Left lung (tissue), 14 donors: Measurements from ENCODE around the gene BZW2. TPM values are rescaled to one million over a fixed set of nuclear protein-coding genes. Genes with fewer than 3 reads are reported as not detected.

Experiments used
- ATAC-seq: fragments of 200-7000 bp; cut with Tn5 transposase; one replicate; pipeline ENCODE4 v1.9.1; 2020; ENCODE audit warnings: moderate library complexity
- DNase-seq, 4 donors: peaks; one replicate each; pipeline ENCODE4 v3.0.0-alpha.2; 2013 to 2020
- H3K27ac ChIP-seq, 2 donors: fragments of 200-600 bp; sonication (generic) in 1 of 2; one replicate each; pipeline versions ENCODE4 v1.5.0 to v1.8.0; 2020 to 2021
- H3K27me3 ChIP-seq, 2 donors: fragments of 200-600 bp; sonication (generic) in 1 of 2; one replicate each; pipeline versions ENCODE4 v1.5.0 to v1.8.0; 2020 to 2021
- H3K36me3 ChIP-seq, 2 donors: fragments of 200-600 bp; sonication (generic) in 1 of 2; one replicate each; pipeline versions ENCODE4 v1.5.0 to v1.8.0; 2020 to 2021
- H3K4me1 ChIP-seq, 2 donors: fragments of 200-600 bp; one replicate each; pipeline ENCODE4 v1.8.0; 2021
- H3K4me3 ChIP-seq, 2 donors: fragments of 200-600 bp; sonication (generic) in 1 of 2; one replicate each; pipeline versions ENCODE4 v1.5.0 to v1.8.0; 2020 to 2021; ENCODE audit warnings: mild to moderate bottlenecking in 1 of 2
- H3K9me3 ChIP-seq, 2 donors: fragments of 200-600 bp; sonication (generic) in 1 of 2; one replicate each; pipeline versions ENCODE4 v1.5.0 to v1.8.0; 2020 to 2021
- intact Hi-C, 2 donors: fragments of 100-400 bp; cut with DNase I; formaldehyde crosslinking; loops; one replicate each; pipeline versions ENCODE4 v1.11.2 to v1.14.2; 2022
- long read RNA-seq, 12 donors: library from polyadenylated mRNA in 2 of 12; unstranded in 2 of 12; transcript quantifications; one replicate each; pipeline ENCODE4 v2.0.0 and lab custom pipeline, GENCODE V29; 2019 to 2026
- polyA plus RNA-seq, 6 donors: library from polyadenylated mRNA; unstranded; fragments of 120-200 nt; gene quantifications; one replicate each; pipeline ENCODE4 v1.2.1, GENCODE V29; 2013; ENCODE audit not compliant: insufficient read length in 6 of 6
- total RNA-seq, 2 donors: library from RNA; stranded (reverse); fragmentation: NEBNext Ultra II Directional; extraction: Animal tissue kit (Norgen Biotek cat#: 25700); gene quantifications; one replicate each; pipeline ENCODE4 v1.2.1, GENCODE V29; 2021
- TF ChIP-seq, protein P1 (sequence below), 2 donors: fragments of 200-600 bp; sonication (generic) in 1 of 2; IDR thresholded peaks; one replicate each; pipeline versions ENCODE4 v1.5.0 to v1.8.0; 2021; ENCODE audit warnings: antibody characterized with exemption in 2 of 2
- donor health status: DM: no; HTN: yes; CAD: no.
- donor health status: DM: no; HTN: no; CAD: no.

BZW2 gene
- total RNA-seq (10 to 100 TPM; 39.7 to 50.8 TPM), polyA plus RNA-seq (10 to 100 TPM; 71.6 to 88.9 (median 81.2) TPM)
- long read RNA-seq, donor 1, transcript BZW2-207 (12 exons, 1,862 nt), result minor isoform, 7 of 26 reads
- long read RNA-seq, donor 1, transcript BZW2-201 (12 exons, 1,860 nt), result major isoform, 18 of 26 reads
- long read RNA-seq, donor 1, partial matches to known transcripts, result 0 of 26 reads
- long read RNA-seq, donor 1, other reads (novel, unspliced or antisense), result 0 of 26 reads
- long read RNA-seq, donor 2, transcript BZW2-201 (12 exons, 1,860 nt), result major isoform, 20 of 36 reads
- long read RNA-seq, donor 2, partial matches to known transcripts, result 11 of 36 reads
- long read RNA-seq, donor 2, other reads (novel, unspliced or antisense), result 0 of 36 reads
- long read RNA-seq, donor 3, transcript BZW2-201 (12 exons, 1,860 nt), result major isoform, 19 of 25 reads
- long read RNA-seq, donor 3, transcript BZW2-207 (12 exons, 1,862 nt), result minor isoform, 6 of 25 reads
- long read RNA-seq, donor 3, partial matches to known transcripts, result 0 of 25 reads
- long read RNA-seq, donor 3, other reads (novel, unspliced or antisense), result 0 of 25 reads
- long read RNA-seq, donor 4, transcript BZW2-201 (12 exons, 1,860 nt), result major isoform, 20 of 31 reads
- long read RNA-seq, donor 4, partial matches to known transcripts, result 5 of 31 reads
- long read RNA-seq, donor 4, other reads (novel, unspliced or antisense), result 0 of 31 reads
- long read RNA-seq, donor 5, transcript BZW2-201 (12 exons, 1,860 nt), result major isoform, 16 of 22 reads
- long read RNA-seq, donor 5, transcript BZW2-207 (12 exons, 1,862 nt), result minor isoform, 5 of 22 reads
- long read RNA-seq, donor 5, partial matches to known transcripts, result 0 of 22 reads
- long read RNA-seq, donor 5, other reads (novel, unspliced or antisense), result 0 of 22 reads
- long read RNA-seq, donor 6, transcript BZW2-201 (12 exons, 1,860 nt), result major isoform, 22 of 31 reads
- long read RNA-seq, donor 6, transcript BZW2-207 (12 exons, 1,862 nt), result minor isoform, 6 of 31 reads
- long read RNA-seq, donor 6, partial matches to known transcripts, result 0 of 31 reads
- long read RNA-seq, donor 6, other reads (novel, unspliced or antisense), result 0 of 31 reads
- long read RNA-seq, donor 7, transcript BZW2-201 (12 exons, 1,860 nt), result major isoform, 9 of 17 reads
- long read RNA-seq, donor 7, partial matches to known transcripts, result 5 of 17 reads
- long read RNA-seq, donor 7, other reads (novel, unspliced or antisense), result 0 of 17 reads
- long read RNA-seq, donor 8, transcript BZW2-201 (12 exons, 1,860 nt), result major isoform, 9 of 17 reads
- long read RNA-seq, donor 8, transcript BZW2-207 (12 exons, 1,862 nt), result minor isoform, 6 of 17 reads
- long read RNA-seq, donor 8, partial matches to known transcripts, result 0 of 17 reads
- long read RNA-seq, donor 8, other reads (novel, unspliced or antisense), result 0 of 17 reads
- long read RNA-seq, donor 9, result 0 reads
- long read RNA-seq, donor 10, transcript BZW2-207 (12 exons, 1,862 nt), result minor isoform, 6 of 39 reads
- long read RNA-seq, donor 10, transcript BZW2-201 (12 exons, 1,860 nt), result major isoform, 28 of 39 reads
- long read RNA-seq, donor 10, partial matches to known transcripts, result 3 of 39 reads
- long read RNA-seq, donor 10, other reads (novel, unspliced or antisense), result 1 of 39 reads
- long read RNA-seq, donor 11, transcript BZW2-207 (12 exons, 1,862 nt), result minor isoform, 5 of 24 reads
- long read RNA-seq, donor 11, transcript BZW2-201 (12 exons, 1,860 nt), result major isoform, 18 of 24 reads
- long read RNA-seq, donor 11, partial matches to known transcripts, result 0 of 24 reads
- long read RNA-seq, donor 11, other reads (novel, unspliced or antisense), result 0 of 24 reads
- long read RNA-seq, donor 12, transcript BZW2-201 (12 exons, 1,860 nt), result major isoform, 9 of 16 reads
- long read RNA-seq, donor 12, transcript BZW2-207 (12 exons, 1,862 nt), result minor isoform, 6 of 16 reads
- long read RNA-seq, donor 12, partial matches to known transcripts, result 0 of 16 reads
- long read RNA-seq, donor 12, other reads (novel, unspliced or antisense), result 0 of 16 reads

- intact Hi-C loops, result no loop called here
Observed at GRCh38 chr7:16645593-16646471, at the start of gene BZW2, which contains the start of gene ANKMY2. Gene BZW2 (plus strand): TSS chr7:16646181. CDS start chr7:16665444, 19,263 bp downstream. Gene ANKMY2 (minus strand): TSS chr7:16645754. CDS start chr7:16645573, 181 bp downstream.

DNA sequence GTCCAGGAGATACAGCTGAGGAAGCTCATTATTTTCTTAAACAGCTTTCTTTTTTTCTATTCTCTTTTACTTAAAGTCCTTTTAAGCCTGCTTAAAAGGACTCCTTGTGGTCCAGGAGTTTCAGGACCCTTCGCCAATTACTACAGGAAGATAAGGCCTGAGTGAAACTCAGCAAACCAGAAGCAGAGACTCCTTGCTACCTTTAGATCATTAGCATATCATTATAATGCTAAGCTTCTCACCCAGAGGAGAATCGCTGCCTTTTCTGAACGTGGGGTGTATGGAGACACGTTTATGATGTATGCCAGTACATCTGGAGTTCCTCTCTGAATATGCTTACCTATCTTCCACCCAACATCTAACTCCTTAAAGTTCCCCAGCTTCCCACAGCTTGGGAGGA, 48.0 kb upstream of the BZW2 start:
- ATAC-seq, result no peak

More at GRCh38 chr7:16645593-16646471, at the start of gene BZW2, which contains the start of gene ANKMY2:
- DNase-seq (peak; percentile 93 to 99 (median 96)), ATAC-seq (peak; percentile 93)
- Histone ChIP-seq H3K36me3 (no peaks in the 10 kb centered on the region), H3K4me3 (peak within 1 kb of the TSS; percentile 78 to 85), H3K9me3 (no peaks in the 10 kb centered on the region), H3K27ac (peak within 1 kb of the TSS; percentile 92 to 94), H3K4me1 (peaks cover 17 to 53% of the 10 kb centered on the region in 2 donors), H3K27me3 (no peaks in the 10 kb centered on the region)
- TF ChIP-seq, protein P1, sequence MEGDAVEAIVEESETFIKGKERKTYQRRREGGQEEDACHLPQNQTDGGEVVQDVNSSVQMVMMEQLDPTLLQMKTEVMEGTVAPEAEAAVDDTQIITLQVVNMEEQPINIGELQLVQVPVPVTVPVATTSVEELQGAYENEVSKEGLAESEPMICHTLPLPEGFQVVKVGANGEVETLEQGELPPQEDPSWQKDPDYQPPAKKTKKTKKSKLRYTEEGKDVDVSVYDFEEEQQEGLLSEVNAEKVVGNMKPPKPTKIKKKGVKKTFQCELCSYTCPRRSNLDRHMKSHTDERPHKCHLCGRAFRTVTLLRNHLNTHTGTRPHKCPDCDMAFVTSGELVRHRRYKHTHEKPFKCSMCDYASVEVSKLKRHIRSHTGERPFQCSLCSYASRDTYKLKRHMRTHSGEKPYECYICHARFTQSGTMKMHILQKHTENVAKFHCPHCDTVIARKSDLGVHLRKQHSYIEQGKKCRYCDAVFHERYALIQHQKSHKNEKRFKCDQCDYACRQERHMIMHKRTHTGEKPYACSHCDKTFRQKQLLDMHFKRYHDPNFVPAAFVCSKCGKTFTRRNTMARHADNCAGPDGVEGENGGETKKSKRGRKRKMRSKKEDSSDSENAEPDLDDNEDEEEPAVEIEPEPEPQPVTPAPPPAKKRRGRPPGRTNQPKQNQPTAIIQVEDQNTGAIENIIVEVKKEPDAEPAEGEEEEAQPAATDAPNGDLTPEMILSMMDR (IDR thresholded peaks at IDR 0.05), result no peak

DNA sequence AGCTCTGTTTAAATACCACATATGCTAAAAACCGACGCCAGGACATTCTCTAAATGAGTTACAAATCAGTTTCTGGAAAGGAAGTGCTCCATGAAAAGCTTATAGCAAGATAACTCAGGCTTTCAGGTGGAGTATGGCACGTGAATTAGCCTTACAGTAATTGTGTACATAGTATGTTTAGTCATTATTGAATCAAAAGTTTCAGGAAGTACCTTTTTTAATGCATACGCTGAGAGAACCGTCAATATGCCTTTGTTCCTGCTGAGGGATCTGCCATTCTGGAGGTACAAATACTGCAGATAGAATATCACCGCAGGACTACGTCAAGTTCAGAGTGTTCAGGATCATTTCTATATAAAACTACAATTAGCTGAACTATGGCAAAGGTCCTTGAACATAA, 46.1 kb upstream of the BZW2 start:
- DNase-seq, result no peak
- Histone ChIP-seq H3K4me3 (no peak overlapping the region), H3K36me3 (peaks cover 0 to 61% of the 10 kb centered on the region in 2 donors), H3K27me3 (no peaks in the 10 kb centered on the region), H3K9me3 (no peaks in the 10 kb centered on the region), H3K4me1 (no peaks in the 10 kb centered on the region), H3K27ac (no peak overlapping the region)
- intact Hi-C loops, result no loop called here
- ATAC-seq, result no peak
- TF ChIP-seq, protein P1 (IDR thresholded peaks at IDR 0.05), result no peak

More for the DNA sequence above, 48.0 kb upstream of the BZW2 start:
- H3K4me1 ChIP-seq, result no peaks in the 10 kb centered on the region
- H3K36me3 ChIP-seq, result peaks cover 0 to 45% of the 10 kb centered on the region in 2 donors
- no peaks in the 10 kb centered on the region for H3K9me3 ChIP-seq
- TF ChIP-seq, protein P1 (IDR thresholded peaks at IDR 0.05), result no peak
- H3K4me3 ChIP-seq, result no peak overlapping the region
- H3K27me3 ChIP-seq, result no peaks in the 10 kb centered on the region
- no peak overlapping the region for H3K27ac ChIP-seq
- DNase-seq, result no peak
- intact Hi-C loops, result no loop called here
